K562 (cell line): ENCODE data around the gene VTN. TPM values are rescaled to one million over a fixed set of nuclear protein-coding genes. Genes with fewer than 3 reads are reported as not detected.

ENCODE experiments used
- CSDE1 ChIP-seq, 2 experiments: fragments of 450-650 bp; IDR thresholded peaks; 2 replicates each; pipeline ENCODE4 v1.6.1; 2016; ENCODE audit warnings: mild to moderate bottlenecking in 1 of 2
- CTBP1 ChIP-seq: fragments of 450-650 bp; IDR thresholded peaks from 2 replicates; pipeline ENCODE4 v1.6.1; 2016; ENCODE audit warnings: borderline replicate concordance
- CTCF ChIP-seq, 3 experiments: IDR thresholded peaks in 2 of 3; conservative IDR thresholded peaks in 1 of 3; 2 replicates each; pipeline ENCODE4 v1.5.1; 2011 to 2012; ENCODE audit warnings: low read length in 3 of 3, mild to moderate bottlenecking in 3 of 3, control low read depth in 2 of 3, improper control_type of control experiment in 1 of 3, inconsistent platforms in 1 of 3, low read depth in 1 of 3, mixed read lengths in 1 of 3, moderate library complexity in 1 of 3; ENCODE audit not compliant: insufficient read depth in 2 of 3
- GATAD2A ChIP-seq: fragments of 450-650 bp; IDR thresholded peaks from 2 replicates; pipeline ENCODE4 v1.6.1; 2017
- PKNOX1 ChIP-seq: fragments of 450-650 bp; IDR thresholded peaks from 2 replicates; pipeline ENCODE4 v1.6.1; 2016
- RNF219 ChIP-seq: fragments of 250-450 bp; sonication (Bioruptor Pico); IDR thresholded peaks from 2 replicates; pipeline ENCODE4 v1.5.0; 2022; ENCODE audit warnings: mild to moderate bottlenecking
- TOE1 ChIP-seq, 2 experiments: fragments of 450-650 bp in 1 of 2; sonication (generic) in 1 of 2; formaldehyde crosslinking in 1 of 2; IDR thresholded peaks; 2 replicates each; pipeline versions ENCODE4 v1.7.1 to v1.8.0; 2016 to 2022; ENCODE audit warnings: borderline replicate concordance in 2 of 2, mild to moderate bottlenecking in 2 of 2, antibody characterized with exemption in 1 of 2, inconsistent platforms in 1 of 2, low read depth in 1 of 2, missing genetic modification reagents in 1 of 2, moderate library complexity in 1 of 2
- TRIM28 ChIP-seq: fragments of 450-650 bp; IDR thresholded peaks from 2 replicates; pipeline ENCODE4 v1.6.1; 2017
- USF2 ChIP-seq: sonication (generic); formaldehyde crosslinking; IDR thresholded peaks from 2 replicates; pipeline ENCODE4 v1.5.0; 2020; ENCODE audit warnings: missing genetic modification reagents
- ZNF274 ChIP-seq: IDR thresholded peaks from 2 replicates; pipeline ENCODE4 v1.6.1; 2011; ENCODE audit warnings: low read depth, mild to moderate bottlenecking, low read length, moderate library complexity, borderline replicate concordance
- ZNF511 ChIP-seq: sonication (generic); formaldehyde crosslinking; IDR thresholded peaks from 2 replicates; pipeline ENCODE4 v1.8.0; 2022; ENCODE audit warnings: mild to moderate bottlenecking, missing genetic modification reagents
- polyA plus RNA-seq, 8 experiments: library from polyadenylated mRNA; depleted of rRNA in 4 of 8; stranded (reverse) in 5 of 8; unstranded in 3 of 8; fragments of >200 nt; fragmentation: Nextera tagmentation in 2 of 8; fragmentation: Illumina TruSeq in 1 of 8; extraction: Ambion mirVana in 2 of 8; extraction: Trizol in 1 of 8; gene quantifications; 2 replicates each; pipeline versions ENCODE4 v1.2.1 to v1.2.3, GENCODE V29; 2011 to 2014; ENCODE audit warnings: inconsistent platforms in 1 of 8, missing spikeins in 1 of 8
- total RNA-seq, 7 experiments: library from RNA; depleted of rRNA in 6 of 7; stranded (reverse); fragments of >200 nt in 6 of 7; fragmentation: Illumina TruSeq in 2 of 7; extraction: Trizol in 2 of 7; gene quantifications; 2 replicates each; pipeline versions ENCODE4 v1.2.1 to v1.2.3, GENCODE V29; 2011 to 2021; ENCODE audit warnings: low replicate concordance in 1 of 7

The VTN gene
- total and polyA plus RNA-seq, 9 of the 15 experiments (the other 6 are each of a cell fraction or from before 2014, with no cell fraction given): 0.13 to 1.0 (median 0.29) TPM; not detected in 1

GRCh38 chr17:28335959-28336871, 33.9 kb downstream of the VTN start (continued):
- TF ChIP-seq RNF219 (CRISPR knock-in tag) (no peak), USF2 (peak; percentile 10; the same call in 1 of the 2 replicates), PKNOX1 (peak; percentile 86), CTBP1 (peak; percentile 53; the same call in 1 of the 2 replicates), CTCF (IDR thresholded peaks at IDR 0.05 in 2 of 3, conservative IDR thresholded peaks at IDR 0.05 in 1 of 3; ENCODE audit: insufficient read depth in 2 of 3, low read depth in 1 of 3, low read length in 3 of 3) (no peak), ZNF274 (no peak), CSDE1 (IDR thresholded peaks at IDR 0.05) (no peak), GATAD2A (no peak), TOE1 (IDR thresholded peaks at IDR 0.05; ENCODE audit: borderline replicate concordance) (no peak; the same call in 1 of the 2 replicates), TOE1 (CRISPR knock-in tag; IDR thresholded peaks at IDR 0.05; ENCODE audit: borderline replicate concordance, low read depth) (no peak), TRIM28 (no peak), ZNF511 (no peak)
